Thymus (tissue), 11 donors: ENCODE data around the gene PLA2G6. TPM values are rescaled to one million over a fixed set of nuclear protein-coding genes. Genes with fewer than 3 reads are reported as not detected.

ENCODE experiments used
- DNase-seq, 9 donors: peaks; one replicate each; pipeline ENCODE4 v3.0.0-alpha.2; 2013; ENCODE audit warnings: low spot score in 9 of 9, low read depth in 6 of 9, missing footprints in 1 of 9
- H3K27ac ChIP-seq, 2 donors: one replicate each; pipeline ENCODE4 v1.5.1; 2013; ENCODE audit warnings: control low read depth in 1 of 2, low read depth in 1 of 2, low read length in 1 of 2, mild to moderate bottlenecking in 1 of 2, moderate library complexity in 1 of 2
- H3K27me3 ChIP-seq, 2 donors: one replicate each; pipeline ENCODE4 v1.5.1; 2013; ENCODE audit warnings: low read length in 1 of 2; ENCODE audit not compliant: control insufficient read depth in 2 of 2, insufficient read depth in 1 of 2
- H3K36me3 ChIP-seq, 2 donors: one replicate each; pipeline ENCODE4 v1.5.1; 2013; ENCODE audit warnings: low read length in 1 of 2, mild to moderate bottlenecking in 1 of 2, moderate library complexity in 1 of 2; ENCODE audit not compliant: control insufficient read depth in 2 of 2, insufficient read depth in 2 of 2
- H3K4me1 ChIP-seq, 2 donors: one replicate each; pipeline ENCODE4 v1.5.1; 2013; ENCODE audit warnings: low read length in 2 of 2; ENCODE audit not compliant: control insufficient read depth in 2 of 2, insufficient read depth in 2 of 2
- H3K4me3 ChIP-seq, 2 donors: one replicate each; pipeline ENCODE4 v1.5.1; 2013; ENCODE audit warnings: low read length in 2 of 2, control low read depth in 1 of 2, mild to moderate bottlenecking in 1 of 2
- H3K9me3 ChIP-seq, 2 donors: one replicate each; pipeline ENCODE4 v1.5.1; 2013; ENCODE audit warnings: low read length in 1 of 2, mild to moderate bottlenecking in 1 of 2; ENCODE audit not compliant: control insufficient read depth in 2 of 2, insufficient read depth in 1 of 2
- WGBS: extraction: QIAGEN DNeasy Blood & Tissue Kit; methylation state at CpG from one replicate; pipeline ENCODE4 v1.1.7; 2013; 5-methylcytosine and 5-hydroxymethylcytosine counted together
- polyA plus RNA-seq: library from polyadenylated mRNA; stranded (reverse); fragments of 200-250 nt; gene quantifications from one replicate; pipeline ENCODE4 v1.2.3, GENCODE V29; 2013
- total RNA-seq: library from RNA; stranded (reverse); fragments of 120-200 nt; gene quantifications from one replicate; pipeline ENCODE4 v1.2.4, GENCODE V29; 2013
- donor health status: healthy.

PLA2G6 gene
- total and polyA plus RNA-seq, 2 donors: 25.6 to 103 TPM

- DNase-seq: no peak
- WGBS: 79% methylated on average over 6 of the region's 6 CpGs
- H3K27me3 ChIP-seq: peaks cover 0 to 5% of the 10 kb centered on the region in 2 donors
- H3K9me3 ChIP-seq: no peaks in the 10 kb centered on the region
- H3K27ac ChIP-seq: no peak overlapping the region
- peaks cover 5% of the 10 kb centered on the region in 2 donors for H3K4me1 ChIP-seq
- no peaks in the 10 kb centered on the region for H3K36me3 ChIP-seq
- H3K4me3 ChIP-seq: no peak overlapping the region
Observed at GRCh38 chr22:38193580-38193979, 11.9 kb upstream of the PLA2G6 start.

- Histone ChIP-seq H3K36me3 (no peaks in the 10 kb centered on the region), H3K4me3 (no peak overlapping the region), H3K4me1 (peaks cover 5% of the 10 kb centered on the region in 2 donors), H3K27me3 (peaks cover 0 to 5% of the 10 kb centered on the region in 2 donors), H3K9me3 (no peaks in the 10 kb centered on the region), H3K27ac (no peak overlapping the region)
- WGBS: 97% methylated on average over 3 of the region's 3 CpGs
- DNase-seq: no peak
Observed at GRCh38 chr22:38192475-38192863, 10.8 kb upstream of the PLA2G6 start.

GRCh38 chr22:38191731-38192474 is 10.3 kb upstream of the PLA2G6 start:
- peaks cover 5% of the 10 kb centered on the region in 2 donors for H3K4me1 ChIP-seq
- no peaks in the 10 kb centered on the region for H3K36me3 ChIP-seq
- H3K4me3 ChIP-seq: no peak overlapping the region
- WGBS: 93% methylated on average over 10 of the region's 10 CpGs
- H3K27ac ChIP-seq: no peak overlapping the region
- no peaks in the 10 kb centered on the region for H3K9me3 ChIP-seq
- peaks cover 0 to 5% of the 10 kb centered on the region in 2 donors for H3K27me3 ChIP-seq
- DNase-seq: no peak

GRCh38 chr22:38191055-38191454 is 9.4 kb upstream of the PLA2G6 start:
- DNase-seq: no peak
- no peak overlapping the region for H3K27ac ChIP-seq

GRCh38 chr22:38190581-38190980 is 9.0 kb upstream of the PLA2G6 start:
- Histone ChIP-seq H3K4me1 (peaks cover 5% of the 10 kb centered on the region in 2 donors), H3K36me3 (no peaks in the 10 kb centered on the region), H3K4me3 (no peak overlapping the region), H3K27me3 (peaks cover 0 to 3% of the 10 kb centered on the region in 2 donors), H3K27ac (no peak overlapping the region), H3K9me3 (no peaks in the 10 kb centered on the region)
- DNase-seq: no peak
- WGBS: 92% methylated on average over 6 of the region's 6 CpGs

More at GRCh38 chr22:38191055-38191454, 9.4 kb upstream of the PLA2G6 start:
- Histone ChIP-seq H3K27me3 (peaks cover 0 to 5% of the 10 kb centered on the region in 2 donors), H3K4me3 (no peak overlapping the region), H3K36me3 (no peaks in the 10 kb centered on the region), H3K4me1 (peaks cover 5% of the 10 kb centered on the region in 2 donors), H3K9me3 (no peaks in the 10 kb centered on the region)
- WGBS: 96% methylated on average over 14 of the region's 14 CpGs

GRCh38 chr22:38189104-38189503 is 7.5 kb upstream of the PLA2G6 start:
- H3K36me3 ChIP-seq: no peaks in the 10 kb centered on the region
- H3K27me3 ChIP-seq: peaks cover 0 to 3% of the 10 kb centered on the region in 2 donors
- H3K4me1 ChIP-seq: no peaks in the 10 kb centered on the region
- H3K27ac ChIP-seq: no peak overlapping the region
- no peak for DNase-seq
- no peaks in the 10 kb centered on the region for H3K9me3 ChIP-seq
- 89% methylated on average over 3 of the region's 3 CpGs for WGBS
- H3K4me3 ChIP-seq: no peak overlapping the region

- 93% methylated on average over 10 of the region's 10 CpGs for WGBS
- H3K9me3 ChIP-seq: no peaks in the 10 kb centered on the region
- DNase-seq: no peak
Observed at GRCh38 chr22:38187413-38188212, 6.0 kb upstream of the PLA2G6 start.

GRCh38 chr22:38186429-38186828 is 4.8 kb upstream of the PLA2G6 start:
- Histone ChIP-seq H3K4me3 (no peak overlapping the region), H3K4me1 (peaks cover 0 to under 1% of the 10 kb centered on the region in 2 donors), H3K27me3 (no peaks in the 10 kb centered on the region), H3K27ac (no peak overlapping the region), H3K9me3 (no peaks in the 10 kb centered on the region), H3K36me3 (no peaks in the 10 kb centered on the region)
- 89% methylated on average over 5 of the region's 5 CpGs for WGBS
- DNase-seq: no peak

More at GRCh38 chr22:38187413-38188212, 6.0 kb upstream of the PLA2G6 start:
- H3K4me1 ChIP-seq: no peaks in the 10 kb centered on the region
- no peak overlapping the region for H3K27ac ChIP-seq
- H3K36me3 ChIP-seq: no peaks in the 10 kb centered on the region
- no peak overlapping the region for H3K4me3 ChIP-seq
- H3K27me3 ChIP-seq: peaks cover 0 to 3% of the 10 kb centered on the region in 2 donors

- H3K9me3 ChIP-seq: no peaks in the 10 kb centered on the region
- no peak for DNase-seq
- no peak overlapping the region for H3K4me3 ChIP-seq
- H3K4me1 ChIP-seq: peaks cover 7 to 14% of the 10 kb centered on the region in 2 donors
- 90% methylated on average over 7 of the region's 7 CpGs for WGBS
- no peaks in the 10 kb centered on the region for H3K27me3 ChIP-seq
- no peaks in the 10 kb centered on the region for H3K36me3 ChIP-seq
- no peak overlapping the region for H3K27ac ChIP-seq
Observed at GRCh38 chr22:38184788-38185187, 3.2 kb upstream of the PLA2G6 start.
